Vagina (tissue), 2 donors: Measurements from ENCODE around the gene IGFBP5.

ENCODE experiments used
- POLR2A ChIP-seq, 2 donors: fragments of 450-650 bp; IDR thresholded peaks; one replicate each; pipeline ENCODE4 v1.6.1; 2017; ENCODE audit warnings: antibody characterized with exemption in 2 of 2, mild to moderate bottlenecking in 2 of 2, moderate library complexity in 2 of 2
- POLR2AphosphoS5 ChIP-seq, 2 donors: sonication (generic); formaldehyde crosslinking; IDR thresholded peaks; one replicate each; pipeline ENCODE4 v1.9.0; 2017; ENCODE audit warnings: antibody characterized with exemption in 2 of 2, mild to moderate bottlenecking in 2 of 2, low read depth in 1 of 2; ENCODE audit not compliant: insufficient read depth in 1 of 2
- TF ChIP-seq, protein P1 (sequence below), 3 experiments: fragments of 450-650 bp in 2 of 3; fragments of 200-600 bp in 1 of 3; sonication (generic) in 1 of 3; IDR thresholded peaks; one replicate each; pipeline ENCODE4 v1.5.1; 2017 to 2019; ENCODE audit warnings: antibody characterized with exemption in 3 of 3, mild to moderate bottlenecking in 2 of 3, moderate library complexity in 2 of 3

DNA sequence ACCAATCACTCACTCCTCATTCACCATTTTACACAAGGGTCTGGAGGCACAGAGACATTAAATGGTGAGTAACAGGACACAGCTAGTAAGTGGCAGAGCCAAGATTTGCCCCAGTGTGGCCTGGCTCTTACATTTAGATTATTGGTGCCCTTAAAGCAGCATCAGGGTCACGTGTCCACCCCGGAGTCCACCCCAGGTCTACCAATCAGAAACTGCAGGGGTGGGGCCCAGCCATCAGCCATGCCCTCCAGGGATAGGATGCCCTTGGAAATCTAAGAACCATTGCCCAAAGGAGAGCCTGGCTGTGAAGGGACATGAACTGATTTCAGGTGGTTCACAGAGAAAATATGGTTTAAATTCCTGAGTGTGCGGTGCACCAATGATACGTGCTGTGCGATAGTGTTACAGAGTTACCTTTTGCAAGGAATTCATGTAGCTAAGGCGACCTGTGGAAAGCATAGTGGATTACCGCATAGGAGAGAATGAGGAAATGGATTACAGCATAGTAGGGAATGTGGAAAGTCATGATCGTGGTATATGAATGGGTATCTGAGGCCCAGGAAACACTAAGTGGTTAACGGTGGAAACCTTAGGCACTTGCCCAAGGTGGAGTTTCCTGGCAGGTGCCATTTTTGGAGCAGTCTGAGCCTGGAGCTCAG is 17.8 kb downstream of the IGFBP5 start:
- TF ChIP-seq POLR2A (IDR thresholded peaks at IDR 0.05) (no peak), POLR2AphosphoS5 (IDR thresholded peaks at IDR 0.05; ENCODE audit: insufficient read depth in 1 of 2, low read depth in 1 of 2) (no peak)
- TF ChIP-seq, protein P1, sequence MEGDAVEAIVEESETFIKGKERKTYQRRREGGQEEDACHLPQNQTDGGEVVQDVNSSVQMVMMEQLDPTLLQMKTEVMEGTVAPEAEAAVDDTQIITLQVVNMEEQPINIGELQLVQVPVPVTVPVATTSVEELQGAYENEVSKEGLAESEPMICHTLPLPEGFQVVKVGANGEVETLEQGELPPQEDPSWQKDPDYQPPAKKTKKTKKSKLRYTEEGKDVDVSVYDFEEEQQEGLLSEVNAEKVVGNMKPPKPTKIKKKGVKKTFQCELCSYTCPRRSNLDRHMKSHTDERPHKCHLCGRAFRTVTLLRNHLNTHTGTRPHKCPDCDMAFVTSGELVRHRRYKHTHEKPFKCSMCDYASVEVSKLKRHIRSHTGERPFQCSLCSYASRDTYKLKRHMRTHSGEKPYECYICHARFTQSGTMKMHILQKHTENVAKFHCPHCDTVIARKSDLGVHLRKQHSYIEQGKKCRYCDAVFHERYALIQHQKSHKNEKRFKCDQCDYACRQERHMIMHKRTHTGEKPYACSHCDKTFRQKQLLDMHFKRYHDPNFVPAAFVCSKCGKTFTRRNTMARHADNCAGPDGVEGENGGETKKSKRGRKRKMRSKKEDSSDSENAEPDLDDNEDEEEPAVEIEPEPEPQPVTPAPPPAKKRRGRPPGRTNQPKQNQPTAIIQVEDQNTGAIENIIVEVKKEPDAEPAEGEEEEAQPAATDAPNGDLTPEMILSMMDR (IDR thresholded peaks at IDR 0.05): no peak
